Natural killer cell (primary cell): ENCODE measurements around the gene DPP9. TPM values are rescaled to one million over a fixed set of nuclear protein-coding genes. Genes with fewer than 3 reads are reported as not detected.

Source experiments
- ATAC-seq, 3 donors: fragments of 150-1000 bp in 2 of 3; fragments of 200-7000 bp in 1 of 3; cut with Tn5 transposase; 1 replicate in 1 of 3; 2 replicates in 2 of 3; pipeline ENCODE4 v1.10.0; 2021; ENCODE audit warnings: mild to moderate bottlenecking in 2 of 3, moderate library complexity in 2 of 3
- DNase-seq, 2 donors: peaks; one replicate each; pipeline versions ENCODE4 v3.0.0 to v3.0.0-alpha.2; 2013 to 2021; ENCODE audit warnings: mixed read lengths in 1 of 2
- H3K27ac ChIP-seq: one replicate; pipeline ENCODE4 v1.5.1; 2013; ENCODE audit warnings: mild to moderate bottlenecking, low read length
- H3K27me3 ChIP-seq: one replicate; pipeline ENCODE4 v1.6.1; 2013; ENCODE audit warnings: low read length; ENCODE audit not compliant: control insufficient read depth, insufficient read depth
- H3K36me3 ChIP-seq: one replicate; pipeline ENCODE4 v1.6.1; 2013; ENCODE audit warnings: low read length; ENCODE audit not compliant: control insufficient read depth, insufficient read depth
- H3K4me1 ChIP-seq: one replicate; pipeline ENCODE4 v1.6.1; 2013; ENCODE audit warnings: low read length; ENCODE audit not compliant: control insufficient read depth, insufficient read depth
- H3K4me3 ChIP-seq: one replicate; pipeline ENCODE4 v1.5.1; 2013; ENCODE audit warnings: low read length
- H3K9me3 ChIP-seq: one replicate; pipeline ENCODE4 v1.6.1; 2013; ENCODE audit warnings: low read length; ENCODE audit not compliant: control insufficient read depth, insufficient read depth
- H3K27ac Mint-ChIP-seq, 2 donors: one replicate each; pipeline ENCODE4 v1.8.0; 2022; ENCODE audit warnings: mild to moderate bottlenecking in 2 of 2, mixed read lengths in 2 of 2, moderate library complexity in 1 of 2
- H3K27me3 Mint-ChIP-seq, 2 donors: one replicate each; pipeline ENCODE4 v1.8.0; 2022; ENCODE audit warnings: low read depth in 2 of 2, mixed read lengths in 2 of 2
- H3K36me3 Mint-ChIP-seq: one replicate; pipeline ENCODE4 v1.8.0; 2022; ENCODE audit warnings: mixed read lengths
- H3K4me1 Mint-ChIP-seq, 2 donors: one replicate each; pipeline ENCODE4 v1.8.0; 2022; ENCODE audit warnings: mixed read lengths in 2 of 2
- H3K4me3 Mint-ChIP-seq: one replicate; pipeline ENCODE4 v1.8.0; 2022; ENCODE audit warnings: mild to moderate bottlenecking, moderate library complexity, mixed read lengths
- H3K9me3 Mint-ChIP-seq, 2 donors: one replicate each; pipeline ENCODE4 v1.8.0; 2022; ENCODE audit warnings: mixed read lengths in 2 of 2
- WGBS: methylation state at CpG from one replicate; pipeline ENCODE4 v1.1.7; 2013; ENCODE audit warnings: missing lambda C conversion rate; ENCODE audit not compliant: insufficient coverage; 5-methylcytosine and 5-hydroxymethylcytosine counted together
- intact Hi-C: fragments of 100-400 bp; cut with micrococcal nuclease; formaldehyde crosslinking; loops from one replicate; pipeline ENCODE4 v1.14.2; 2022
- total RNA-seq, 4 donors: library from RNA; stranded (reverse); fragments of 120-200 nt in 1 of 4; gene quantifications; one replicate each; pipeline versions ENCODE4 v1.2.3 to v1.2.4, GENCODE V29; 2013 to 2022
- TF ChIP-seq, protein P1 (sequence below): fragments of 200-600 bp; IDR thresholded peaks from one replicate; pipeline ENCODE4 v1.8.0; 2022; ENCODE audit warnings: antibody characterized with exemption

Gene DPP9
- total RNA-seq, 3 donors from 2014 or later (not counting 1 experiment from before 2014, with no cell fraction given): 133 to 183 (median 165) TPM

DNA sequence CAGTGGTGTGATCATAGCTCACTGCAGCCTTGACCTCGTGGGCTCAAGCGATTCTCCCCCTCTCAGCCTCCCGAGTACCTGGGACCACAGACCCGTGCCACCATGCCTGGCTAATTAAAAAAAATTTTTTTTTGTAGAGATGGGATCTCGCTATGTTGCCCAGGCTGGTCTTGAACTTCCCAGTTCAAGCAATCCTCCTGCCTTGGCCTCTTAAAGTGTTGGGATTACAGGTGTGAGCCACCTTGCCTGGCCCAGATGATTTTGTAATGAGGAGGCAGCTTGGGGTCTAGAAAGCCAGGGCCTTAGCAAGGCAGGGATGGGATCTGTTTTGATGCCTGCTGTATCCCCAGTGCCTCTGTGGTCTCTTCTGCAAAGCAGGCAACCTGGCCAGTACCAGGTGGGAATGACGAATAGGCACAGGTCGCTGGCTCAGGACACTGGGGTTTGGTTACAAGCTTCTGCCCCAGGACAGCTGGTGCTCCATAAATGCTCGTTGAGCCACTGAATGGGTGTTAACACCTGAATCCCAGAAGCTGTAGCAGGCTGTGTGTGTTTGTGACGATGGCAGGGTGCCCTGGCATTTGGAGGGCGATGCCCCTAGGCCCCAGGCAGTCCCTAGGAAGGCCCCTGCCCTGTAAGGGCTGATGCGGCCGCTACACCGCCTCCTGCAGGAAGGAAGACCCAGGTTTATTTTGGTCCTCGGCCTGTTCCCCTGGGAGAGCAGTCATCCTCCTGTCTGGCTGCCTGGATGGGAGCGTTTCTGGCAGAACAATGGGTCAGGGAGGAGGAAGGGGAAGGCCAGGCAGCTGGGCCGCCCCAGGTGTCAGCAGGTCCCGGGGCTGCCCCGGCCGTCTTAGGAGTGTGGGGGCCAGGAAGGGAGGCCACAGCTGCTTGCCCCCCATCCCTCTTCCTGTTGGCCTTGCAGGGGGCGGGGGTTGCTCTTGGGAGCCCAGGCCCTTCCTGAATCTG lies 75.7 kb downstream of the DPP9 start:
- intact Hi-C loops: no loop called here
- Histone ChIP-seq H3K9me3 (no peaks in the 10 kb centered on the region), H3K36me3 (peaks cover 4% of the 10 kb centered on the region), H3K27me3 (no peaks in the 10 kb centered on the region), H3K4me3 (no peak overlapping the region), H3K27ac (no peak overlapping the region), H3K4me1 (peaks cover 26% of the 10 kb centered on the region)
- WGBS: 61% methylated on average over 18 of the region's 20 CpGs
- DNase-seq: no peak
- Mint-ChIP-seq H3K36me3 (no peaks in the 10 kb centered on the region), H3K27me3 (no peaks in the 10 kb centered on the region), H3K27ac (no peak overlapping the region), H3K4me1 (peaks cover 0 to 7% of the 10 kb centered on the region in 2 donors), H3K9me3 (no peaks in the 10 kb centered on the region), H3K4me3 (no peak overlapping the region)
- no peak for ATAC-seq
- TF ChIP-seq, protein P1, sequence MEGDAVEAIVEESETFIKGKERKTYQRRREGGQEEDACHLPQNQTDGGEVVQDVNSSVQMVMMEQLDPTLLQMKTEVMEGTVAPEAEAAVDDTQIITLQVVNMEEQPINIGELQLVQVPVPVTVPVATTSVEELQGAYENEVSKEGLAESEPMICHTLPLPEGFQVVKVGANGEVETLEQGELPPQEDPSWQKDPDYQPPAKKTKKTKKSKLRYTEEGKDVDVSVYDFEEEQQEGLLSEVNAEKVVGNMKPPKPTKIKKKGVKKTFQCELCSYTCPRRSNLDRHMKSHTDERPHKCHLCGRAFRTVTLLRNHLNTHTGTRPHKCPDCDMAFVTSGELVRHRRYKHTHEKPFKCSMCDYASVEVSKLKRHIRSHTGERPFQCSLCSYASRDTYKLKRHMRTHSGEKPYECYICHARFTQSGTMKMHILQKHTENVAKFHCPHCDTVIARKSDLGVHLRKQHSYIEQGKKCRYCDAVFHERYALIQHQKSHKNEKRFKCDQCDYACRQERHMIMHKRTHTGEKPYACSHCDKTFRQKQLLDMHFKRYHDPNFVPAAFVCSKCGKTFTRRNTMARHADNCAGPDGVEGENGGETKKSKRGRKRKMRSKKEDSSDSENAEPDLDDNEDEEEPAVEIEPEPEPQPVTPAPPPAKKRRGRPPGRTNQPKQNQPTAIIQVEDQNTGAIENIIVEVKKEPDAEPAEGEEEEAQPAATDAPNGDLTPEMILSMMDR: no peak

DNA sequence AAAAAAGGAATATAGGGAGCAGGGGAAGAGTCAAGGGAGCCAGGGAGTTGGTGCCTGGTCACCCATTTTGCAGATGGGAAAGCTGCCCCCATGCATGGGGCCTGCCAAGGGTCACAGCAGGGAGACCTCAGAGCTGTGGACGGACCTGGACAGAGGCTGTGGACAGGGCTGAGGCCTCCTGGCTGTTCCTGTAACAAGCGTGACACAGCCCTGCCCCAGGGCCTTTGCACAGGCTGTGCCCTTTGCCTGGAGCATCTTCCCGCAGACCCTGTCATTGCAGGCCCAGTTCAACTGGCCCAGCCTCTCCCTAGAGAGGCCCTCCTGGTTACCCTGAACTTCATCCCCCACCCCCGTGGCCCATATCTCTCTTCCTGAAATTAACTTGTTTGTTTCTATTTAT lies 77.9 kb downstream of the DPP9 start:
- Mint-ChIP-seq H3K9me3 (no peaks in the 10 kb centered on the region), H3K4me1 (peaks cover 0 to 7% of the 10 kb centered on the region in 2 donors), H3K27me3 (no peaks in the 10 kb centered on the region), H3K4me3 (no peak overlapping the region), H3K36me3 (no peaks in the 10 kb centered on the region), H3K27ac (no peak overlapping the region)
- intact Hi-C loops: no loop called here
- ATAC-seq (no peak), DNase-seq (no peak)
- Histone ChIP-seq H3K4me1 (peaks cover 20% of the 10 kb centered on the region), H3K27ac (no peak overlapping the region), H3K4me3 (no peak overlapping the region), H3K27me3 (no peaks in the 10 kb centered on the region), H3K9me3 (no peaks in the 10 kb centered on the region), H3K36me3 (no peaks in the 10 kb centered on the region)
- TF ChIP-seq, protein P1: no peak
- 93% methylated on average over 4 of the region's 4 CpGs for WGBS

DNA sequence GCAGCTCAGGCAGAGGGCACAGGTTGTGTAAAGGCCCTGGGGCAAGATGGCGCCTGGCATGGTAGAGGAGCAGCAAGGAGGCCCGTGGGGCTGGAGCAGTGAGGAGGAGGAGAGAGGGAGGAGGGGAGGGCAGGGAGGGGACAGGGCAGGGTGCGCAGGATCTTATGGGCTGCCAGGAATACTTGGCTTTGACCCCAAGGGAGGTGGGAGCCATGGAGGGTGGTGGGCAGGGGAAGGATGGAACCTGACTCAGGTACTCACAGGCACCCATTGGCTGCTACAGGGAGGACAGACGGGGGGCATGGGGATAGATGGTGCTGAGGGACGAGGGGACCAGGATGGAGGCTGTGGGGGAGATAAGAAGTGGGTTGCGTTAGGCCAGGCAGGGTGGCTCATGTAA lies 81.0 kb downstream of the DPP9 start:
- H3K27me3 ChIP-seq: no peaks in the 10 kb centered on the region
- H3K4me1 ChIP-seq: peaks cover 29% of the 10 kb centered on the region
- intact Hi-C loops: no loop called here
- H3K9me3 ChIP-seq: no peaks in the 10 kb centered on the region
- H3K36me3 Mint-ChIP-seq: no peaks in the 10 kb centered on the region
- H3K27ac ChIP-seq: no peak overlapping the region
- H3K4me1 Mint-ChIP-seq: peaks cover 9 to 14% of the 10 kb centered on the region in 2 donors
- no peaks in the 10 kb centered on the region for H3K36me3 ChIP-seq
- H3K27ac Mint-ChIP-seq: no peak overlapping the region
- no peaks in the 10 kb centered on the region for H3K9me3 Mint-ChIP-seq
- TF ChIP-seq, protein P1: no peak
- DNase-seq (no peak), ATAC-seq (no peak)
- H3K27me3 Mint-ChIP-seq: no peaks in the 10 kb centered on the region
- no peak overlapping the region for H3K4me3 Mint-ChIP-seq
- WGBS: 97% methylated on average over 6 of the region's 6 CpGs
- no peak overlapping the region for H3K4me3 ChIP-seq
